SJSA1 (cell line): ENCODE results near the gene DACT3. TPM values are rescaled to one million over a fixed set of nuclear protein-coding genes. Genes with fewer than 3 reads are reported as not detected.

ENCODE experiments used
- DNase-seq, 2 experiments: peaks; one replicate each; pipeline ENCODE4 v3.0.0-alpha.2; 2015 to 2020; ENCODE audit warnings: low spot score in 2 of 2, low read depth in 1 of 2
- H3K27ac ChIP-seq: fragments of 250-450 bp; sonication (Bioruptor Pico); 2 replicates; pipeline ENCODE4 v1.5.1; 2020; ENCODE audit warnings: mild to moderate bottlenecking, moderate library complexity
- H3K27me3 ChIP-seq: fragments of 250-450 bp; sonication (Bioruptor Pico); replicated peaks from 2 replicates; pipeline ENCODE4 v1.5.1; 2020; ENCODE audit warnings: mild to moderate bottlenecking, moderate library complexity
- H3K36me3 ChIP-seq: fragments of 250-450 bp; sonication (Bioruptor Pico); 2 replicates; pipeline ENCODE4 v1.5.1; 2020; ENCODE audit warnings: mild to moderate bottlenecking
- H3K4me1 ChIP-seq: fragments of 250-450 bp; sonication (Bioruptor Pico); replicated peaks from 2 replicates; pipeline ENCODE4 v1.6.1; 2021; ENCODE audit warnings: mild to moderate bottlenecking
- H3K4me3 ChIP-seq: fragments of 250-450 bp; sonication (Bioruptor Pico); 2 replicates; pipeline ENCODE4 v1.5.1; 2020; ENCODE audit warnings: mild to moderate bottlenecking
- H3K9me3 ChIP-seq: fragments of 250-450 bp; sonication (Bioruptor Pico); replicated peaks from 2 replicates; pipeline ENCODE4 v1.5.1; 2020; ENCODE audit warnings: mild to moderate bottlenecking
- total RNA-seq: library from RNA; depleted of rRNA; stranded (reverse); fragments of >200 nt; shearing (Covaris generic); gene quantifications from 2 replicates; pipeline ENCODE4 v1.2.3, GENCODE V29; 2014

DACT3 gene
- total RNA-seq, 1 experiment from 2014 or later: 4.4 TPM

DNA sequence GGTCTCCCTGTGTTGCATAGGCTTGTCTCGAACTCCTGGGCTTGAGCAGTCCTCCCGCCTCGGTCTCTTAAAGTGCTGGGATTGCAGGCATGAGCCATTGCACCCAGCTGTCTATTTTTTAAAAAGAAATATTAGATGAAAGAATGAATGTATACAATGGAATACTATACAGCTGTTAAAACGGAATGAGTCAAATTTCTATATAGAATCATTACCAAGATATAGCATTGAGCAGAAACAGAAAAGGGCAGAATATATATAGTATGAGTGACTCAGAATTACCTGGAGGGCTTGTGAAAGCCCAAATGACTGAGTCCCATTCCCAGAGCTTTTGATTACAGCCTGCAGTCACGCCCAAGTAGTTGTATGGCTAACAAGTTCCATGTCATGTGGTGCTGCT lies 4.4 kb downstream of the DACT3 start:
- H3K4me1 ChIP-seq: peaks cover 18% of the 10 kb centered on the region
- H3K4me3 ChIP-seq: no peak overlapping the region
- no peaks in the 10 kb centered on the region for H3K9me3 ChIP-seq
- H3K27me3 ChIP-seq: no peaks in the 10 kb centered on the region; the same call in 1 of the 2 replicates
- no peak for DNase-seq
- no peak overlapping the region for H3K27ac ChIP-seq
- no peaks in the 10 kb centered on the region for H3K36me3 ChIP-seq

DNA sequence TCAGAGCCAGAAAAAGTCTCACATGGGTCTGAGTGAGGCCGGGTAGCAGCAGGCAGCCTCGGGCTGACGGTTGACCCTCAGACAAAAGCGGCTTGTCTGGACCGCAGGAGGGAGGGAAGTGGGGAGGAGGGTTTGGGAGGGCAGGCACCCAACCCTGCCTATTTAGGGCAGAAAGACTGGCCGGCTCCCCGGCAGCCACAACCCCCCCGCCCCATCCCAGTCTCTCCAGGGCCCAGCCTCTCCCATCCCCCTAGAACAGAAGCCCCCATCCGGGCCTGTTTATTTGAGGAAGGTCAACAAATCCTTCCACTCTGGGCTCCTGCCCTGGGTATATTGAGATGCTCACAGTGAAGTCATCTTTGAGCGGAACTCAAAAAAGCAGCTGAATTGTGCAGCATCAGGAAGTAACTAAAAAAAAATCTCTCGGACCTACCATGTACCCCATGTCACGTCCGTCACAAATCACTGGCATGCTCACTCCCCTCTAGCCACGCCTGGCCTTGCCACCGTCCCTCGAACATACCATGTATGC lies 6.3 kb downstream of the DACT3 start:
- no peak overlapping the region for H3K27ac ChIP-seq
- peaks cover 5% of the 10 kb centered on the region for H3K4me1 ChIP-seq
- H3K27me3 ChIP-seq: no peaks in the 10 kb centered on the region
- H3K4me3 ChIP-seq: no peak overlapping the region
- H3K9me3 ChIP-seq: no peaks in the 10 kb centered on the region
- H3K36me3 ChIP-seq: no peaks in the 10 kb centered on the region
- no peak for DNase-seq

GRCh38 chr19:46650445-46650844 lies 10.5 kb downstream of the DACT3 start:
- Histone ChIP-seq H3K27me3 (no peaks in the 10 kb centered on the region), H3K4me3 (no peak overlapping the region), H3K9me3 (no peaks in the 10 kb centered on the region), H3K4me1 (no peaks in the 10 kb centered on the region), H3K36me3 (no peaks in the 10 kb centered on the region), H3K27ac (no peak overlapping the region)
- no peak for DNase-seq

GRCh38 chr19:46648961-46649960 lies 11.7 kb downstream of the DACT3 start:
- Histone ChIP-seq H3K27me3 (no peaks in the 10 kb centered on the region), H3K9me3 (no peaks in the 10 kb centered on the region), H3K27ac (no peak overlapping the region), H3K36me3 (no peaks in the 10 kb centered on the region), H3K4me1 (no peaks in the 10 kb centered on the region), H3K4me3 (no peak overlapping the region)
- DNase-seq: no peak

- H3K9me3 ChIP-seq: no peaks in the 10 kb centered on the region
- H3K36me3 ChIP-seq: no peaks in the 10 kb centered on the region
- no peak overlapping the region for H3K27ac ChIP-seq
- no peaks in the 10 kb centered on the region for H3K27me3 ChIP-seq
- no peaks in the 10 kb centered on the region for H3K4me1 ChIP-seq
- no peak for DNase-seq
- no peak overlapping the region for H3K4me3 ChIP-seq
These were observed 12.7 kb downstream of the DACT3 start for GRCh38 chr19:46648060-46648960.

DNA sequence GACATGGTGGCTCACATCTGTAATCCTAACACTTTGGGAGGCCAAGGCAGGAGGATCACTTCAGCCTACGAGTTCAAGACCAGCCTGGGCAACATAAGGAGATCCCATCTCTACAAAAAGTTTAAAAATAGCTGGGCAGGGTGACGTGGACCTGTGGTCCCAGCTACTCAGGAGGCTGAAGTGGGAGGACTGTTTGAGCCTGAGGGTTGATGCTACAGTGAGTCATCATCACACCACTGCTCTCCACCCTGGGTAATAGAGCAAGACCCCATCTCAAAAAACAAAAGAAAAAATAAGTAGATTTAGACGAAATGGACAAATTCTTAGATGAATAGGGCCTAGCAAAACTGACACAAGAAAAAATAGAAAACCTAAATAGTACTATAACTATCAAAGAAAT lies 14.6 kb downstream of the DACT3 start:
- no peak overlapping the region for H3K27ac ChIP-seq
- no peaks in the 10 kb centered on the region for H3K36me3 ChIP-seq
- no peak for DNase-seq
- H3K27me3 ChIP-seq: no peaks in the 10 kb centered on the region
- no peaks in the 10 kb centered on the region for H3K4me1 ChIP-seq
- H3K4me3 ChIP-seq: no peak overlapping the region
- H3K9me3 ChIP-seq: no peaks in the 10 kb centered on the region

- H3K4me1 ChIP-seq: peaks cover 5% of the 10 kb centered on the region
- no peaks in the 10 kb centered on the region for H3K36me3 ChIP-seq
- no peaks in the 10 kb centered on the region for H3K27me3 ChIP-seq
- no peak overlapping the region for H3K27ac ChIP-seq
- H3K4me3 ChIP-seq: no peak overlapping the region
- no peaks in the 10 kb centered on the region for H3K9me3 ChIP-seq
- DNase-seq: no peak
These were observed 16.3 kb downstream of the DACT3 start for GRCh38 chr19:46644720-46645119.

DNA sequence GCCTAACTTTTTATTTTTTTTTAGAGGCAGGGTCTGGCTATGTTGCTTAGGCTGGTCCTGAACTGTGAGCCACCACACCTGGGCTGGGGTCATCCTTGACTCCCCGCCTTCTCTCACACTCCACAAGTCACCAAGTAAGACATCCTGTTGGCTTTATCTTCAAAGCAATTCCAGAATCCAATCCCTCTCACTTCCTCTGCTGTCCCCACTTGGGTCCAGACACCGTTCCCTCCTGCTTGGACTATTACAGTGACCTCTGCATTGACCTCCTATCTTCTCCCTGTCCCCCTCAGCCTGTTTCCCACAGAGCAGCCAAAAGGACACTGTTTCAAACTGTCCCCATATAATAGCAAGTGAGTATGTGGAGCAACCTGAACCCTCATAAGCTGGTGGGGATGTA lies 20.3 kb downstream of the DACT3 start:
- Histone ChIP-seq H3K4me3 (no peak overlapping the region), H3K36me3 (no peaks in the 10 kb centered on the region), H3K9me3 (no peaks in the 10 kb centered on the region), H3K27me3 (no peaks in the 10 kb centered on the region), H3K27ac (no peak overlapping the region), H3K4me1 (peaks cover 22% of the 10 kb centered on the region)
- no peak for DNase-seq

DNA sequence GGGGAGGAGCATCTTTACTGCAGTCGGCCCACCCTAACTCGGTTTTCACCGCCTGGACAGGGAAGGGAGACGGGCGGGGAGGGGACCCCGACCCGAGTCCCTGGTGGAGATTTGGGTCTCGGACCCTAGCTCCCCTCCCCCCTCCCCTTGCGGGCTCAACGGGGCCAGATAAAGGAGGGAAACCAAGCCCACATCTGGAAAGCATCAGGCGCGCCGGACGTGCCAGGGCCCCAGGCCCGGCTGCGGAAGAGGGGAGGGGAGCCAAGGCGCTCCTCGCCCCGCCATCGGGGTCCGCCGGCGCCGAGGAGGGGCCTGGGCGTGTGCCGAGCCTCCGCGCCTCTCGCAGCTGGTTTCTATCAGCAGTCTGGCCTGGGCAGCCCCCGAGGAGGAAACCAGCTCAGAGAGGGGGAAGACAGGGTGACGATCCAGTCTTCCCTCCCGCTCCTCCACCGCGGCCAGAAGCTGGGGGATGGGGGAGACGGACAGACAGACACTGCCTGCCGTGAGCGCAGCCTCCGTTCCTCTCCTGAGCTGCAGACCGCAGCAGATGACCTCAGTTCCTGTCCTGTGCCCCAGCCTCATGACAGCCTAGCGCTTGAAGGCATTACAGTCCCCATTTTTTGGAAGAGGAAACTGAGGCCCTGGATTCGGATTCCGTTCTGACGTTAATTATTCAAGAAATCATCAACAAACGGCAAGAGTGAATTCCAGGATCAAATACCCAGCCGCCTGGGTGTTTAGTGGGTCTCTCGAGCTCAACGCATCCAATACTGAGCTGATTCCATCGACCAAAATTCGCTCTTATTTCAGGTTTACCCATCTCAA lies 21.4 kb downstream of the DACT3 start:
- peaks cover 24% of the 10 kb centered on the region for H3K4me1 ChIP-seq

GRCh38 chr19:46637224-46637623 lies 23.8 kb downstream of the DACT3 start:
- no peak for DNase-seq
- no peak overlapping the region for H3K4me3 ChIP-seq
- peaks cover 5% of the 10 kb centered on the region; the same call in 1 of the 2 replicates for H3K27me3 ChIP-seq
- H3K4me1 ChIP-seq: peaks cover 32% of the 10 kb centered on the region
- no peaks in the 10 kb centered on the region for H3K36me3 ChIP-seq
- H3K9me3 ChIP-seq: no peaks in the 10 kb centered on the region
- H3K27ac ChIP-seq: no peak overlapping the region

More for the DNA sequence above, 21.4 kb downstream of the DACT3 start:
- DNase-seq: peak; percentile 71 to 74
- H3K9me3 ChIP-seq: no peaks in the 10 kb centered on the region
- H3K27me3 ChIP-seq: peaks cover 5% of the 10 kb centered on the region; the same call in 1 of the 2 replicates
- no peaks in the 10 kb centered on the region for H3K36me3 ChIP-seq
- peak overlapping the region; percentile 42 for H3K4me3 ChIP-seq
- H3K27ac ChIP-seq: 0 out of 2 replicates have a peak overlapping the region, but pooled peaks have one; percentile 10

GRCh38 chr19:46635920-46636761 lies 24.8 kb downstream of the DACT3 start, which contains the start of gene GNG8:
Gene GNG8, minus strand, starts transcription at chr19:46636202. Its CDS starts 1,520 bp downstream, at chr19:46634682.
- Histone ChIP-seq H3K27me3 (peaks cover 5% of the 10 kb centered on the region; the same call in 1 of the 2 replicates), H3K9me3 (no peaks in the 10 kb centered on the region), H3K4me1 (peaks cover 32% of the 10 kb centered on the region), H3K27ac (no peak within 1 kb of the TSS), H3K36me3 (no peaks in the 10 kb centered on the region), H3K4me3 (no peak within 1 kb of the TSS)
- no peak for DNase-seq

- peaks cover 5% of the 10 kb centered on the region; the same call in 1 of the 2 replicates for H3K27me3 ChIP-seq
- no peaks in the 10 kb centered on the region for H3K36me3 ChIP-seq
- no peaks in the 10 kb centered on the region for H3K9me3 ChIP-seq
- H3K4me1 ChIP-seq: peaks cover 27% of the 10 kb centered on the region
- H3K27ac ChIP-seq: no peak overlapping the region
- no peak for DNase-seq
- 0 out of 2 replicates have a peak overlapping the region, but pooled peaks have one; percentile 15 for H3K4me3 ChIP-seq
These were observed 26.2 kb downstream of the DACT3 start for GRCh38 chr19:46634656-46635218.
